Kidney (tissue), 14 donors: ENCODE measurements around the gene A2M. TPM values are rescaled to one million over a fixed set of nuclear protein-coding genes. Genes with fewer than 3 reads are reported as not detected.

Source experiments
- DNase-seq, 5 donors: peaks; one replicate each; pipeline ENCODE4 v3.0.0-alpha.2; 2013 to 2020
- FAIRE-seq: peaks from 2 replicates; lab custom pipeline; 2012; peaks lifted over from hg19 to GRCh38; lab: Jason Lieb, UNC
- H3K27ac ChIP-seq, 2 donors: one replicate each; pipeline ENCODE4 v1.7.0; 2013; ENCODE audit warnings: low read depth in 2 of 2, low read length in 2 of 2, inconsistent platforms in 1 of 2
- H3K27me3 ChIP-seq: one replicate; pipeline ENCODE4 v1.7.1; 2013; ENCODE audit warnings: low read length, inconsistent platforms; ENCODE audit not compliant: control insufficient read depth, insufficient read depth
- H3K36me3 ChIP-seq, 3 donors: one replicate each; pipeline versions ENCODE4 v1.7.0 to v1.7.1; 2013; ENCODE audit warnings: low read length in 3 of 3, control low read depth in 1 of 3, inconsistent platforms in 1 of 3; ENCODE audit not compliant: insufficient read depth in 3 of 3, control insufficient read depth in 2 of 3
- H3K4me1 ChIP-seq, 3 donors: one replicate each; pipeline versions ENCODE4 v1.7.0 to v1.7.1; 2013; ENCODE audit warnings: low read length in 3 of 3, inconsistent platforms in 1 of 3, low read depth in 1 of 3; ENCODE audit not compliant: control insufficient read depth in 2 of 3, insufficient read depth in 2 of 3
- H3K4me3 ChIP-seq, 3 donors: one replicate each; pipeline versions ENCODE4 v1.7.0 to v1.8.1; 2013; ENCODE audit warnings: low read length in 3 of 3, control low read depth in 1 of 3, inconsistent platforms in 1 of 3
- H3K9ac ChIP-seq, 3 donors: one replicate each; pipeline versions ENCODE4 v1.7.0 to v1.7.1; 2013; ENCODE audit warnings: low read length in 3 of 3, control low read depth in 1 of 3, inconsistent platforms in 1 of 3
- H3K9me3 ChIP-seq, 3 donors: one replicate each; pipeline versions ENCODE4 v1.7.0 to v1.7.1; 2013; ENCODE audit warnings: low read length in 3 of 3, control low read depth in 1 of 3, inconsistent platforms in 1 of 3; ENCODE audit not compliant: control insufficient read depth in 2 of 3, insufficient read depth in 1 of 3
- intact Hi-C: fragments of 100-400 bp; cut with DNase I; formaldehyde crosslinking; loops from one replicate; pipeline ENCODE4 v1.11.1; 2022
- polyA plus RNA-seq: library from polyadenylated mRNA; stranded (reverse); fragments of 350-450 nt; fragmentation: Illumina TruSeq; extraction: RNeasy Lipid Tissue Mini Kit (QIAGEN cat#74804); gene quantifications from one replicate; pipeline ENCODE4 v1.2.3, GENCODE V29; 2014; ENCODE audit warnings: low read depth, low replicate concordance; ENCODE audit not compliant: insufficient read depth
- total RNA-seq: library from RNA; stranded (reverse); fragmentation: NEBNext Ultra II Directional; extraction: Animal tissue kit (Norgen Biotek cat#: 25700); gene quantifications from one replicate; pipeline ENCODE4 v1.2.1, GENCODE V29; 2021
- TF ChIP-seq, protein P1 (sequence below): IDR thresholded peaks from 3 replicates; pipeline ENCODE4 v1.5.1; 2012; ENCODE audit warnings: mild to moderate bottlenecking, moderate library complexity, borderline replicate concordance; ENCODE audit not compliant: insufficient read depth; ENCODE audit errors: extremely low read depth
- donor health status: control.
- donor health status: control.
- donor health status: control.
- donor health status: control.
- donor health status: control.
- donor health status: DM: yes; HTN: yes; CAD: no.
- donor health status: Normal renal cell carcinoma (clear cell type).

The A2M gene
- total and polyA plus RNA-seq, 2 donors from 2014 or later: 745 to 971 TPM

DNA sequence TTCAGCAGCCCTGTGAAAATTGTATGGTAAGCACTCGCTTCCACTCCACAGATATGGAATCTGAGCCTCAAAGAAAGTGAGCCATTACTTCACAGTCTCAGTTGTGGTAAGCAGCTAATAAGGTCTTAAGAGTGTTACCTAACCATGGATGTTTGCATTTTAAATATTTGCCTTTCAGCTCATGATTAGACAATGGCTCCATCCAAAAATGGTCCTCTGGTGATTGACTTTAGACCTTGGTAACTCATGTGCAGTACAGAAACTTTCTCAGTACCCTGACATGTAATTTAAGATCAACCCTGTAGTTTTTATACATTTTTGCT lies 1.8 kb downstream of the A2M start:
- Histone ChIP-seq H3K36me3 (no peaks in the 10 kb centered on the region), H3K27ac (peak overlapping the region in 1 of 2 donors; percentile 7), H3K27me3 (no peaks in the 10 kb centered on the region), H3K4me1 (peaks cover 0 to 6% (median 4%) of the 10 kb centered on the region in 3 donors), H3K4me3 (peak overlapping the region in 2 of 3 donors; percentile 54 to 70), H3K9ac (no peak overlapping the region), H3K9me3 (no peaks in the 10 kb centered on the region)
- no peak for DNase-seq
- intact Hi-C loops: no loop called here
- no peak for FAIRE-seq
- TF ChIP-seq, protein P1, sequence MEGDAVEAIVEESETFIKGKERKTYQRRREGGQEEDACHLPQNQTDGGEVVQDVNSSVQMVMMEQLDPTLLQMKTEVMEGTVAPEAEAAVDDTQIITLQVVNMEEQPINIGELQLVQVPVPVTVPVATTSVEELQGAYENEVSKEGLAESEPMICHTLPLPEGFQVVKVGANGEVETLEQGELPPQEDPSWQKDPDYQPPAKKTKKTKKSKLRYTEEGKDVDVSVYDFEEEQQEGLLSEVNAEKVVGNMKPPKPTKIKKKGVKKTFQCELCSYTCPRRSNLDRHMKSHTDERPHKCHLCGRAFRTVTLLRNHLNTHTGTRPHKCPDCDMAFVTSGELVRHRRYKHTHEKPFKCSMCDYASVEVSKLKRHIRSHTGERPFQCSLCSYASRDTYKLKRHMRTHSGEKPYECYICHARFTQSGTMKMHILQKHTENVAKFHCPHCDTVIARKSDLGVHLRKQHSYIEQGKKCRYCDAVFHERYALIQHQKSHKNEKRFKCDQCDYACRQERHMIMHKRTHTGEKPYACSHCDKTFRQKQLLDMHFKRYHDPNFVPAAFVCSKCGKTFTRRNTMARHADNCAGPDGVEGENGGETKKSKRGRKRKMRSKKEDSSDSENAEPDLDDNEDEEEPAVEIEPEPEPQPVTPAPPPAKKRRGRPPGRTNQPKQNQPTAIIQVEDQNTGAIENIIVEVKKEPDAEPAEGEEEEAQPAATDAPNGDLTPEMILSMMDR: no peak

DNA sequence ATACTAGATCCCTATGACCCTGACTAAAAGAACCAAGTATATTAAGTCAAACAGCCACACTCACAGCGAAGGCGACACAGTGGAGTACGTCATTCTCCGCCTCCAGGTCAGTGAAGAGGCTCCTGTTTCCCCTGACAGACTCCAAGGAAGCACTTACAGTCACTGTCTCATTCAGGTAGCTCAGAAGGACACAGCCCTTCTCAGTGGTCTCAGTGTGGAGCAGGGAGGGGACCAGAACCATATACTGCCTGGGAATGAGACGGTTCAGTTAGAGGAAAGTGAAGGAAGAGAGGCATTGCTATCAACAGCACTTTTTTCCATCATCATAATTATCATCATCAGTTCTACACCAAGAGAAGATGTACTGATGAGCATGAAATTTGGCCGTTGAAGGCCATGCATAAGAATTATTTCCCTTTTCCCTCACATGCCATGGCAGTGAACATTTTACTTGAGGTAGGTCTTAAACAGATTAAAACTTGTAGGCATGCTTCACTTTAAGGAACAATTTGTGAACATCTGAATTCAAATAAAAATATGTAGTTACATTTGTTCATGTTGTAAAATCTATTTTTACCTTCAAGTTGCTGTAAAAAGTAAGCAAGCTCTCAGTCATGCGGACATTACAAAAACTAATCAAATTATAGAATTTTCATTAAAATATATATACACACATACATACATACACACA lies 2.3 kb downstream of the A2M start:
- DNase-seq: no peak
- Histone ChIP-seq H3K27me3 (no peaks in the 10 kb centered on the region), H3K4me1 (peaks cover 0 to 2% (median under 1%) of the 10 kb centered on the region in 3 donors), H3K9ac (peak overlapping the region in 1 of 3 donors; percentile 49), H3K27ac (peak overlapping the region in 1 of 2 donors; percentile 72), H3K36me3 (peaks cover 0 to 1% (median 0%) of the 10 kb centered on the region in 3 donors), H3K9me3 (no peaks in the 10 kb centered on the region), H3K4me3 (peak overlapping the region in 2 of 3 donors; percentile 54 to 70)
- no peak for FAIRE-seq
- intact Hi-C loops: no loop called here
- TF ChIP-seq, protein P1: no peak

DNA sequence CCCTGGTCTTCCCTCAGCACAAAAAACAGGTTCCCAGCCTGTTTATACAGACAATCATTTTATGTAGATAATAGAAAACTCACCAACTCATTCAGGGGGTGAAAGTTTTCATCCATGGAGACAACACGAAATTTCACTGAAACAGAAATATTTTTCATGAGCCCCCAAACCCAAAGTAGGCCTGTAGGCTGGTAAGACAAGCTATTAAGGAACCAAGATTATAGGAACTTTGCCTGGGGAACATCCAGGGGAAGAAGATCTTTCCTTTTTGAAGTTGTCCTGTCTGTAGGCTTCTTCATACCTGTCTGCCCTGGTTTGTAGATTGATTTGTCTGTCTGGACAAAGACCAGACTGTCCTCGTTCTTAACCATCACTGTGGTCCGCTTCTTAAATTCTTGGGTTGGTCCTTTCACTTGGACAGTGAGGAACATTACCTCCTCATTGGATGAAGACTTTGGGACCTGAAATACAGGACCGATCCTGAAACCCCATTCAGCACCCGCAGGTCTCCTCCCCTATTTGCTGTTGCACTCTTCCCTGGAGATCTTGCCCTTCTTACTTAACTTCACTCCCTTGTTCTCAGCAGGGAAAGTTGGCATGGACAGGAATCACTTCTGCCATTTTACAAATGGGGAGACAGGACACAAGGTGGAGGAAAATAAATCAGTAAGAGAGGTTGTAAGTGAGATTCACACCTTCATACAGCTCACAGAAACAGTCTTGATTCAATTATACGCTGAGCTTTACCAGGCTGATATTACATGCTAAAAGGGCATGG lies 3.5 kb downstream of the A2M start:
- TF ChIP-seq, protein P1: no peak
- FAIRE-seq: no peak
- H3K36me3 ChIP-seq: peaks cover 0 to 2% (median 2%) of the 10 kb centered on the region in 3 donors

More for the DNA sequence above, 3.5 kb downstream of the A2M start:
- intact Hi-C loops: no loop called here
- H3K4me3 ChIP-seq: peak overlapping the region in 2 of 3 donors; percentile 5 to 70
- H3K9ac ChIP-seq: no peak overlapping the region
- no peaks in the 10 kb centered on the region for H3K9me3 ChIP-seq
- DNase-seq: no peak
- H3K4me1 ChIP-seq: no peaks in the 10 kb centered on the region
- H3K27ac ChIP-seq: no peak overlapping the region
- no peaks in the 10 kb centered on the region for H3K27me3 ChIP-seq
